HG03442 (cell line): Measurements from ENCODE around the gene NIPSNAP3A.
"Not testable (repeated sequence)": the region's sequence is repeated elsewhere in the genome, so short reads cannot be mapped to it uniquely, and the experiment has no call there.

Experiments
- ATAC-seq: cut with Tn5 transposase; IDR thresholded peaks from one replicate; pipeline ENCODE4 v1.9.1; 2021; ENCODE audit warnings: mild to moderate bottlenecking, moderate library complexity; ENCODE audit not compliant: unreplicated experiment

NIPSNAP3A gene

DNA sequence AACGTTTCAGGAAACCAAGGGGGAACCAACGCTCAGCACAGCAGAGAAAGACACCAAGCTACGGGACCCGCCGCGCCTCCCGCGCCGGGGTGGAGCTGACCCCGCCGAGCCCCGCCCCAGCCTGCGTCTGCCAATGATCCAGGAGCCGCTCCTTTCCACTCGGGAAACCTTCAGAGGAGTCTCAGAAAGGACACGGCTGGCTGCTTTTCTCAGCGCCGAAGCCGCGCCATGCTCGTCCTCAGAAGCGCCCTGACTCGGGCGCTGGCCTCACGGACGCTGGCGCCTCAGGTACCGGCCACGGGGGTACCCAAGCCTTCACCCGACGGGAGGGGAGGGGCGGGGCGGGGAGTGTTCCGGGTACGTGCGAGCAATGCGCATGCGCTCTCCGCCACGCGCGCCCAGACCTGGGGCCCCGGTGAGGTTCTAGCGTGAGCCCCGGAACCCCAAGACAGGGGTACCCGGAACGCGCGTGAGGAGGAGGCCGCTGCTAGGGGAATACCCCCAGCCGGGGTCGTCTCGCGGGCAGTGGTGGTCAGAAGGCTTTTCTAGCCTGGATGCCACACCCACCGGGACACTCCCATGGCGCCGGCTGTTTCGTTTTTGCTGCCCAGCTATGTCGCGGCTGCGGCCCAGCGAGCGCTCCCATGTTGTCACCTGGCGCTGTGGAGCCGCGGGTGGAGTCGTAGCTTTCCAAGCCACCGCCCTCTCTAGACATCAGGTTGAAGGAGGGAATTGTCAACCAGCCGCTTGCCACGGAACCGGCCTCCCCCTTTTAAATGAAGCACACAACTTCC is at the start of gene NIPSNAP3A:
NIPSNAP3A (plus strand) TSS at position 119 of the 794 bp plus-strand sequence; CDS start at position 229, 110 bp downstream.
- peak; percentile 85 for ATAC-seq

DNA sequence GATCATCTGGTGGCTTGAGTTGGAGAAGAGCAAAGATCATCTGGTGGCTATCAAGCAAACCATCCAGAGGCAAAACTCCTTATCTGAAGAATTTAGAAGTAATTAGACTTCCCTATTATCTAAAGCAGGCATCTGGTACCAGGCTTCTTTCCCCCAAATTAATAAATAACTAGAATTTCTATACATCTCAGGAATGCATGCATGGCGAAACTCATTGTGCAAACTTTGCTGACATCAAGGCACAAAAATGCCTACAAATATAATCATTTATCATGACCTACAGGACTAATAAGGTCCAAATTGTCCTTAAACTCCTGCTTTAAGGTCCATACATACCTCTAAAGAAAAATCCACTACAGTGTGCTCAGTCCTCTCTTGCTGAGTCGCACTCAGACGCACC is 47.2 kb upstream of the NIPSNAP3A start:
- no peak for ATAC-seq

DNA sequence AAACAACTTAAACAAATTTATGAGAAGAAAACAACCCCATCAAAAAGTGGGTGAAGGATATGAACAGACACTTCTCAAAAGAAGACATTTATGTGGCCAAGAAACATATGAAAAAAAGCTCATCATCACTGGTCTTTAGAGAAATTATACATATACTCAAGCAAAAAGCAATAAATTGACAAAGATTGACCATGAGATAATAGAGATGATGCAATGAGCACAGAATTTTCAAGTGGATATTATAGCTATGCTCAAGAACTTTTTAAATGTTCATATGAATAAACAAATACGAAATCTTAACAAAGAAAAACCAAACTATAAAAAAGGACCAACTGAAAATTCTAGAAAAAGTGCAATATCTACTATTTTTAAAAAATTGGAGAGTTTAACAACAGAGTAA is 38.7 kb upstream of the NIPSNAP3A start:
- ATAC-seq, result not testable (repeated sequence)

DNA sequence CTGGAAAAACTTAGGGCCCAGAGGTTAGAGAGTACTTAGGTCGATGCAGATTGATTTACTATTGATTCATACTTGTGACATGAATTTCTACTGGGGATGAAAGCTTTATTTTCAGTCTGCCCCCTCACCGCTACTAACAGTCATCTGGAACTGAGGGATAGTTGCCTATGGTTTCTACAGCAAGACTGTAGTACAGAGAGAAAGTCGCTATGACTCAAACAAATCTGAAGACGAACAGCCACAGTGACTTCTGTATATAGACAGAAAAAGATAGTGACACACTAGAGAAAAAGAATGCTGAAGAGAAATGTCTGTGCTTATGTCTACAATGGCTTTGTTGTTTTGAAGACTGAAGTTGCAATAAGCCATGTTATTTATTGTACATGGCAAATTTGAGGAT is 35.9 kb upstream of the NIPSNAP3A start:
- no peak for ATAC-seq

DNA sequence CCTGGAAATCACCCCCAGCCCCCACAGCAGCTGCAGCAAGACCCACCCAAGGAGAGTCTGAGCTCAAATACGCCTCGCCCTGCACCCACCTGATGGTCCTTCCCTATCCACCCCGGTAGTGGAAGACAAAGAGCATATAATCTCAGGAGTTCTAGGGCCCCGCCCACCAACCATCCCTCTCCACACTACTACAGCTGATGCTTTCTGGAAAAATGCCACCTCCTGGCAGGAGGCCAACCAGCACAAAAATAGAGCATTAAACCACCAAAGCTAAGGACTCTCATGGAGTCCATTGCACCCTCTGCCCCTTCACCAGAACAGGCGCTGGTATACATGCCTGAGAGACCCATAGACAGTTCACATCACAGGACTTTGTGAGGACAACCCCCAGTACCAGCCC is 22.5 kb upstream of the NIPSNAP3A start:
- no peak for ATAC-seq

DNA sequence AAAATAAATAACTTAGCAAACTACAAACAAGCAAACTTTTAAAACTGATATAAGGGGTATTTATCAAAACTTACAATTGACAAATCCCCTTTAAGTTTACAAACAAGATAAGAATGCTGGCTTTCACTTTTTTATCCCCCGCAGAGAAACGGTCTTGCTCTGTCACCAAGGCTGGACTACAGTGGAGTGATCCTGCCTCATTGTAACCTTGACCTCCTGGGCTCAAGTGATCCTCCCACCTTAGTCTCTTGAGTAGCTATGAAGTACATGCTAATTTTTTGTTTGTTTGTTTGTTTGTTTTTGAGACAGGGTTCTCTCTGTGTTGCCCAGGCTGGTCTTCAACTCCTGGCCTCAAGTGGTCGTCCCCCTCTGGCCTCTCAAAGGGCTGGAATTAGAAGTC is 9.0 kb upstream of the NIPSNAP3A start:
- ATAC-seq, result no peak

DNA sequence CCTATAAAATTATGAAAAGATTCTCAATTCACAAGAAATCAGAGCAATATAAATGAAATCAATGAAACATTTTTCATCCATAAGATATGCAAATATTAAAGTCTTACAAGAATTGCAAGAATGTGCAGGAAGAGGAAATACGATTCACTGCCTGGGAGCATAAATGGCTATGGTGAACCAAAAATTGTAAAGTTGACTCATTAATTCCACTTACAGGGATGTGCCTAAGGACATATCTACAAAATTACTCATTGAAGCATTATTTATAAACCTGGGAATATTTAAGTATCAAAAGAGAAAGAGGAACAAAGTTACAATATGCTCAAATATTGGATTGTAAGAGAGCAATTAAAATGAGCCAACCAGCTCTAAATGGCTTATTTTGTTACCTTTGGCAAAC is 6.9 kb upstream of the NIPSNAP3A start:
- no peak for ATAC-seq

DNA sequence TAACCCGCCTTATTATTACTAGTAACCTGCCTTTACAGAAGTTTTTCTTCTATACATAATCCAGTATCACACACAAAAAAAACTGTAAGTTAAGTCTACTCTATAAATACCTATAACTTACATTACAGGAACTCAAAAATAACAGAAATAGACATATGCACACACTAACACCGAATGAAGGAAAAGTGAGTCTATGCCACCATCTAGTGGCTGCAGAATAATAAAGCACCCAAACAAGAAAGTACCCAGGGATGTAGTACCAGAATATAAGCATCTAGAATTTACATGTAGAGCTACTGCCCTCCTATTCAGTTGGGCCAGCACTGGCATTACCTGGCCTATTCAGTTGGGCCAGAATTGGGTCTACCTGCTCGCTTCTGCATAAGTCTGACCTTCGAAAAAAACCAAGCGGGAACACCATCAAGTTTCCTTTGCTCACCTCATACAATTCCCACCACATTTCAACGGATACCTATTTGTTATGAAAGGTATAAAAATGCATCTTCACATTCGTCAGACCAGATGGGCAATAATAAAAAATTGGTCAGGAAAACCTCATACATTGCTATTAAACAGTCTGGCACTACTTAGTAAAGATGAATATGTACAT is 4.0 kb upstream of the NIPSNAP3A start:
- ATAC-seq, result peak; percentile 34

DNA sequence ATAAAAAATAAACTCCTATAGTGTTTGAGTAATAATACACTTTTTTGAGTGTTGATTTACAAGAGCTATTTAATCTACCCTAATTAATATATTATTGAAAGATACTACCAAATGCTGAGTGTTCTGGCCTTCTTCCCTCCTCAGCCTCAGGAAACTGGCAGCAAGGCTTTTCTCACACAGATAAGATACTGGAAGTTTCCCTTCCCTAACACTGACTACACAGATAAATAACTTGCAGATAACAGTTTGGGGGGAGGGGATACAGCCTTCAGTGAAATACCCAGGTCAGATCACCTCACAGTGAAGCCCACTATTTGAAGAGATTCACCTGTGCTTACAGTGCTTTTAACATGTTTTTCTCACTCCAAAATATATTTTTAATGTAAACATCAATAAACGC is 1.6 kb upstream of the NIPSNAP3A start:
- no peak for ATAC-seq

DNA sequence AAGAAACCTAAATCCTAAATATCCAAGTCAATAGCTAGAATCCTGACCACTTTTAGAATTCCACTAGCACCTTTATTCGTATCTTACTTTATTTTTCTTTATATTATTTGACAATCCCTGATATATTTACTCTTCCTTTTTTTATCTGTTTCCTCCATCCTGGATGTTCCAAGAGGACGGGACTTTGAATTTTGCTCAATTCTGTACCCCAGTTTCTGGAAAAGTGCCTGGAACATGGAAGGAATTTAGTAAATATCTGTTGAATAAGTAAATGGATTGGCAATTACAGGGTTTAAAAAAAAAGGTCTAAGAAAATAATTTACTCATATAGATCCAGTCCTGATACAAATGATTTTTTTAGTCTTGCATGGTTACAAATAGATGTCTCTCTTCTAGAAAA is 1.2 kb upstream of the NIPSNAP3A start:
- no peak for ATAC-seq

DNA sequence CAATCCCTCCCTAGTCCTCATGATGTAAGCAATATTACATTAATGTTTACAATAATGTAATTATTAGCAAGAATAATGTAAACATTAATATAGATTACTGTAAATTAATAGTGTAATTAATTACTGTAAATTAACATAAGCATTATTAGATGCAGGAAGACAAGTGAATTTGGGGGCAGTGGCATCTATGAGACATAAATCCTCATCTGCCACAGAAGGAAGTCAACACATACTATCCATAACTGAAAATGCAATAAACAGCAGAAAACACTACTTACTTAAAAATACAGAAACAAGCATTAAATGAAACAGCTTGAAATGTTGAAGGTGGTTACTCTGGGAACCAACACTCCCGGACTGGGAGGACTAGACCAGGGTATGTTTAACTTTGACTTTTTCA is 685 bp upstream of the NIPSNAP3A start:
- ATAC-seq, result no peak

DNA sequence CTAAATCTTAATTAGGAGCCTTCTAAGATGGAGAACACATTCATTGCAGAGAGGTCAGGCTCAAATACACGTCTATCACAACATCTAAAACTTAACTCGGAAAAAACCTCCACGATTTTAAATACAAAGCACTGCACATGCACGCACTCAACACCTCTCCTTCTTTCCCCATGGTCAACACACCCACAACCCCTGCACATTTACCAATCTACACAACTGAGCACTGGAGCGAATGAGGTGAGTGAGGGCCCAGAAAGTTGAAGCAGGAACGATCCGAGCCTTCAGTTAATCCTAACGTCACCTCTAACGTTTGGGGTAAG is 278 bp upstream of the NIPSNAP3A start:
- ATAC-seq, result no peak

DNA sequence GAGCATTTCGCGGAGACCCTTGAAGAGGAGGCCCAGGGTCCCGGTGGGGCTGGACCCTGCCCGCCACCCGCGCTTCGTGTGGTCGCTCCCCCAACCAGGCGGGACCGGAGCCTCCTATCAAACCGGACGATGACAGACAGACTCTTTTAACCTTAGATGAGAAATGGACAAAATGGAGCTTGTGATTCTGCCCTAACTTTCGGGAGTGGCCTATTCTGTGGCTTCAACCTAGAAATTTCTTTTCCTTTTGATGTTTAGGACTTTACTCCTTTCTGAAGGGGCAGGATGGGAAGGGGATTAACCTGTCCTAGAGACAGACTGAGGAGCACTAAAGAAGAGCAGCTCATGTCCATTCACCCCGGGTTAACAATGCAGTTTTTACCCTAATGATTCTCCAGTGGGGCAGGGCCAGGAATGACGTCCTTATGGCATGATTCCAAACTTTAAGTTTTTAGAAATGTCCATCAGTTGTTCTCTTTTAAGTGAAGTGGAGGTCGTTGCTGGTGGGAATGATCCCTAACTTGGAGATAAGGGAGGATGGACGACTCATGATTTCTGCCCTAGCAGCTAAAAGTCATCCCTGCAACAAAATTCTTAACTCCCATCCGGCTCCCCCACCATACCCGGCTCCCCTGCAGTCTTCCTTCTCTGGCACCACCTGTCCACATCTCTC is 1.0 kb downstream of the NIPSNAP3A start:
- peak; percentile 0 for ATAC-seq

DNA sequence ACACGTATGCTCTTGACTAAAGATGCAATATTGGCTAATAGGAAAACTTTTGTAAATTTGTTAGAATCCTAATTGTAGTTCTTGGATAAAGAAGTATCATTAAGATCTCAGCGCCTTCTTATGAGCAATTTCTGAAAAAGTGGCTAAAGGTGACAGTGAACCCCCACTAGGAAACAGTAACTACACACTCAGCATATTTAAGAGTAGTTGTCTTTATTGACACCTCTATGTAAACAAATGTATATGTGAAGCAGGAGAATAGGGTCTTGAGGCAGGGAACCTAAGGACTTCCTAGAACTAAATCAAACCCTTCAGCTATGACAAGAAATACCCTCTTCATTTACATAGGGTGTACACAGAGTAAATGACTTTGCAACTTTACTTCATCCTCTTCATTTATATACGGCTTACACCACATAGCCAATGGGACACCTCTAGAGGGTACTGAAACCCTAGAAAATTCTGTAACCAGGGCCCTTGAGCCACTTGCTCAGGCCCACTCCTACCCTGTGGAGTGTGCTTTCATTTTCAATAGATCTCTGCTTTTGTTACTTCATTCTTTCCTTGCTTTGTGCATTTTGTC is 2.8 kb downstream of the NIPSNAP3A start:
- ATAC-seq, result peak; percentile 18

DNA sequence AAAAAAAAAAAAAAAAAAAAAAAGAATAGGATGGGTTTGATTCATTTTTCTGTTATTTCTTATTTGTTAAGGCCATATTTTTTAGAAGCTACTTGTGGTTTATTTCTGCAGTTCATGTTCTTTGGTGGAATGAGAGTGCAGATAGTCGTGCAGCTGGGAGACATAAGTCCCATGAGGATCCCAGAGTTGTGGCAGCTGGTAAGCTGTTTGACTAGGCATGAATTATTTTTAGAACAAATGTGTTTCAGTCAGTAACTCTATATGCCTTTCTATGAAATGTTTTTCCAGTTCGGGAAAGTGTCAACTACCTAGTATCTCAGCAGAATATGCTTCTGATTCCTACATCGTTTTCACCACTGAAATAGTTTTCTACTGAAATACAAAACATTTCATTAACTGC is 11.5 kb downstream of the NIPSNAP3A start:
- ATAC-seq, result no peak

DNA sequence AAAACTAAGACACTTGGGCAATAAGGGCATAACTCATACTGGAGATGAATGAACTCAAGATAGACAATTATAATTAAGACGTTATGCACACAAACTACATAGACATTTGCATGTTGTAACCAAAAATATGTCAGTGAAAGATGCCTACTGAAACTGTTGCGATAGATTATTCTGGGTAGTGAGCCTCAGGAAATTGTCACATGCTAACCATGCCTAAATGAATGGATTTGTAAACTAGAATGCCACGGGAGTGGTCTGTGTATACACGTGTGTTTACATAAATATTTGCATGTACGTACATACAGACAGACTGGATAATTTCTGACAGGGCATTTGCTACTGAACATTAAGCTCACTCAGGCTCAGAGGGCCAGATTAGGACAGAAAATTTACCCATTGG is 17.7 kb downstream of the NIPSNAP3A start:
- ATAC-seq, result peak; percentile 38

DNA sequence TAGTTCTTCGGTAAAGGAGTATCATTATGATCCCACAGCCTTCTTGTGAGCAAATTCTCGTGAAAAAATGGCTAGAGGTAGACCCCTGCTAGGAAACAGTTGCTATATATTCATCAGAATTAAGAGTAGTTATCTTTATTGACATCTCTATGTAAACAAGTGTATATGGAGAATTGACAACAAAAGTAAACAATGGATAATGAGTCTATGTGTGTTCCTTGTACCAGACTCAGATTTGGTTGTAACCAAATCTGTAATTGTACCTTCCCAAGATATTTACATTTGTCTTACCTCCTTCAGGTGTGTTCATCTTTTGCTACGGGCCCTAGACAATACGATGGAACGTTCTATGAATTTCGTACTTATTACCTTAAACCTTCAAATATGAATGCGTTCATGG is 18.5 kb downstream of the NIPSNAP3A start:
- ATAC-seq, result no peak

DNA sequence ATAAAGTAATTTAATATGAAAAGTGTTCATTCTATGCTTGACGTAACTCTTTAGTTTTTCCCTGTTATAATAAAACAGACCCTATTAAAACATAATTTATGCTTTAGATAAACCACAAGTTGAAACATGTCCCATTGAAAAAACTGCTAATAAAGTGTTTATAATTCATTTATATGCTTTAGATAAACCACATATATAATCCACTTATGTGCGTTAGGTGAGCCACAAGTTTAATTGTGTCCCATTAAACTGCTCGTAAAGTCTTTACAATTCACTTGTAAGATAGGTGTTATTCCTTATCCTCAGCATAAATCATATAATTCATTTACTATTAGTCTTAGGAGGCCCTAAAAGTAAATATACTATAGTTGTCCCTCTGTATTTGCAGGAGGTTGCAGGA is 20.0 kb downstream of the NIPSNAP3A start:
- ATAC-seq, result no peak

DNA sequence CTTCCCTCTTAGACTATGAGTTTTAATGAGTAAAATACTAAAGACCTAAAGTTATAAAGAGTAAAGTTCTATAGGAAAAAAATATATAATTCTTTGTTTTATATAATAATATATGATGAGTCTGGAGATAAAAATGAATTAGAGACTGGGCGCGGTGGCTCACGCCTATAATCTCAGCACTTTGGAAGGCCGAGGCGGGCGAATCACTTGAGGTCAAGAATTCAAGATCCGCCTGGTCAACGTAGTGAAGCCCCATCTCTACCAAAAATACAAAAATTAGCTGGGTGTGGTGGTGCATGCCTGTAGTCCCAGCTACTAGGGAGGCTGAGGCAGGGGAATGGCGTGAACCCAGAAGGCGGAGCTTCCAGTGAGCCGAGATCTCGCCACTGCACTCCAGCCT is 21.5 kb downstream of the NIPSNAP3A start:
- not testable (repeated sequence) for ATAC-seq

DNA sequence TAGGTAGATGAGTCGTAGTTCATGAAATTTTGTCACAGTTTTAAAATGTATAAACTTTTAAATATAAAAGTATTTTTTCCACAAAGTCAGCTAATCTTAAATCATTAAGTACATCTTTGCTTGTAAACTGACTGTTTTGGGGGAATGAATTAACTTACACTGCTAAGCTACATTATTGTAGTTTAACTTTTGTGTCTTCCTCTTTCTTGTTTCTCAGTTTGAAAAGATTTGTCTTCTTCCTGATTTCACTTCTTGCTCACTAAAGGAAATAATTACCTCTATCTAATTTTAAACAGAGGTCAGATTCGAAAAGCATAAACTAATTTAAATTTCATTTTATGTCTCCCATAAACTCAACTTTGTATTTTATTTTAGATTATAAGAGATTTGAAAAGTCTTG is 22.2 kb downstream of the NIPSNAP3A start:
- peak; percentile 30 for ATAC-seq

DNA sequence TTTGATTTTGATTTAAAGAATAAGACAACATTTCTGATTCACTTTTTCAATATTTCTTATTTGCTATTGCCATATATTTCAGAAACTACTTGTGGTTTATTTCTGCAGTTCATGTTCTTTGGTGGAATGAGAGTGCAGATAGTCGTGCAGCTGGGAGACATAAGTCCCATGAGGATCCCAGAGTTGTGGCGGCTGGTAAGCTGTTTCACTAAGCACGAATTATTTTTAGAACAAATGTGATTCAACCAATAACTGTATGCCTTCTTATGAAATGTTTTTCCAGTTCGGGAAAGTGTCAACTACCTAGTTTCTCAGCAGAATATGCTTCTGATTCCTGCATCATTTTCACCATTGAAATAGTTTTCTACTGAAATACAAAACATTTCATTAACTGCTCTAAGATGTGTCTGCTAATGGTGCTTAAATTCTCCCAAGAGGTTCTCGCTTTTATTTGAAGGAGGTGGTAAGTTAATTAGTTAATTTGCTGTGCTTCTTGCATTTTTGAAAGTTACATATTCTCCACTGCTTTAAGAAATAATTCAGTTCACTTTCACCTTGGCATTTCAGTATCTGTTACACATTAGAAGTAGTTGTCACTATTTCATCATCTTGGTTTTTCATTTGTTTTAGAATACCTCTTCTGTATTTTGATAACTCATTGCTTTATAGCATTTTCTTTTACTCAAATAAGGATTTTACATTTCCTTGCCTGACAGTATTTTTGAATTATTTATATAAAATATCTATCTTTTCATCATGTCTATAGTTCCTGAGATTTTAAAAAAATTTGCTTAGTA is 25.4 kb downstream of the NIPSNAP3A start:
- peak; percentile 31 for ATAC-seq
